ENCODE measurements around the gene KLK10.

KLK10 gene

GRCh38 chr19:51002542-51003311, 16.8 kb downstream of the KLK10 start:
- no peak for TF ChIP-seq CTCF (IDR thresholded peaks at IDR 0.05; ENCODE audit: insufficient read depth, missing control alignments)
- FAIRE-seq, result no peak
- DNase-seq (ENCODE audit: insufficient read length, low spot score), result no peak

GRCh38 chr19:51002089-51002532, 17.4 kb downstream of the KLK10 start:
- FAIRE-seq (no peak), DNase-seq (ENCODE audit: insufficient read length, low spot score) (no peak)
- no peak for TF ChIP-seq CTCF (IDR thresholded peaks at IDR 0.05; ENCODE audit: insufficient read depth, missing control alignments)

GRCh38 chr19:51001515-51001914, 18.0 kb downstream of the KLK10 start, which contains the start of gene KLK8:
TSS of gene KLK8 (minus strand) at chr19:51001604. CDS start at chr19:51001167, 437 bp downstream.
- TF ChIP-seq CTCF (IDR thresholded peaks at IDR 0.05; ENCODE audit: insufficient read depth, missing control alignments), result no peak
- DNase-seq (ENCODE audit: insufficient read length, low spot score) (no peak), FAIRE-seq (no peak)

- TF ChIP-seq CTCF (IDR thresholded peaks at IDR 0.05; ENCODE audit: insufficient read depth, missing control alignments), result no peak
- DNase-seq (ENCODE audit: insufficient read length, low spot score), result no peak
- FAIRE-seq, result no peak
These were observed 18.5 kb downstream of the KLK10 start for GRCh38 chr19:51000981-51001380.

- FAIRE-seq (no peak), DNase-seq (ENCODE audit: insufficient read length, low spot score) (no peak)
- TF ChIP-seq CTCF (IDR thresholded peaks at IDR 0.05; ENCODE audit: insufficient read depth, missing control alignments), result no peak
These were observed 19.1 kb downstream of the KLK10 start for GRCh38 chr19:51000426-51000825.

- DNase-seq (ENCODE audit: insufficient read length, low spot score), result no peak
- TF ChIP-seq CTCF (IDR thresholded peaks at IDR 0.05; ENCODE audit: insufficient read depth, missing control alignments), result no peak
- no peak for FAIRE-seq
These were observed 20.8 kb downstream of the KLK10 start for GRCh38 chr19:50998686-50999085.

GRCh38 chr19:50998061-50998460, 21.4 kb downstream of the KLK10 start:
- FAIRE-seq (no peak), DNase-seq (ENCODE audit: insufficient read length, low spot score) (no peak)
- TF ChIP-seq CTCF (IDR thresholded peaks at IDR 0.05; ENCODE audit: insufficient read depth, missing control alignments), result no peak
